ENCODE data around the gene UTS2B. TPM values are rescaled to one million over a fixed set of nuclear protein-coding genes. Genes with fewer than 3 reads are reported as not detected.
A peak's percentile ranks its signal among the peaks of the same experiment; 100 is the strongest.

The UTS2B gene
- total RNA-seq, 2 experiments from 2014 or later, result not detected

DNA sequence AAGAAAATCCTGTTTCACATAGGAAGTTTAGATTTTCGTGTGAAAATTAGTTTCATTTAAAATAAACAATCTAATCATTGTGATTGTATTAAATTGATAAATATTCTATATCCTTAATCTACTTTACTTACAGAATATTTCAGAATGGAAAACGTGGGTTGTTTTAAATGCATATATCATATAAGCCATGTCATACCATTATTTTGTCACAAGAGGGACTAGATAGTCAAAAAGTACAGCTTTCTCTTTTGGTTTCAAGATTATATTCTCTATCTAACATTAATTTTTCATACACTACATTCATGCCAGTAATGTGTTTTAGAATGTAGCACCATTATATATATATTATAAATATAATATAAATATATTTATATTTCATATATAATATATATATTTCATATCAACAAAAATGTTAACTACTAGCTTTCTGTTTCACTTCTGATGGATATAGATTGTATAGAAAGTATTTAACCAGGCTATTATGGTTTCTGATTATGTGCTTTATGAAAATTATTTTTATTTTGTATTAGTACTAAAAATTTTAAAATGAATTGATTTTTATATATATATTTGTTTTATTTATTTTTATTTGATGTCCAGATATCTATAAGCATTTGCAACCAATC is 86.0 kb downstream of the UTS2B start:
- H3K4me1 Mint-ChIP-seq (ENCODE audit: low read depth), result peaks cover 11% of the 10 kb centered on the region
- no peak overlapping the region for H3K27ac Mint-ChIP-seq
- DNase-seq, result peak in 2 of 14 experiments; percentile 7 to 15
- no peak overlapping the region for H3K4me3 ChIP-seq (ENCODE audit: low read length)
- no peak overlapping the region for H3K27ac ChIP-seq (ENCODE audit: low read depth in 1 of 2, low read length in 2 of 2)
- TF ChIP-seq CTCF (IDR thresholded peaks at IDR 0.05), result peak; percentile 26
- no peaks in the 10 kb centered on the region for H3K36me3 ChIP-seq (ENCODE audit: insufficient read depth, low read length)
- ChIA-PET CTCF (no interaction called here), POLR2A (no interaction called here)
- intact Hi-C loops (cut with DNase I, micrococcal nuclease), result loop anchor here in 1 of 2 experiments (10.0 kb wide), 2 partner anchors 140 to 1200 kb away; no protein-coding TSS in a partner anchor
- H3K9me3 Mint-ChIP-seq, result no peaks in the 10 kb centered on the region
- no peak for ATAC-seq (ENCODE audit: poor library complexity)
- H3K4me1 ChIP-seq (ENCODE audit: insufficient read depth, low read length), result no peaks in the 10 kb centered on the region
- no peaks in the 10 kb centered on the region for H3K27me3 ChIP-seq (ENCODE audit: control insufficient read depth in 1 of 2, insufficient read depth in 2 of 2, low read length in 2 of 2)
- H3K9me3 ChIP-seq (ENCODE audit: control insufficient read depth in 1 of 2, insufficient read depth in 1 of 2, low read length in 2 of 2), result no peaks in the 10 kb centered on the region
- no peak overlapping the region for H3K4me3 Mint-ChIP-seq
- no peaks in the 10 kb centered on the region for H3K36me3 Mint-ChIP-seq (ENCODE audit: low read depth)
- H3K27me3 Mint-ChIP-seq, result no peaks in the 10 kb centered on the region

- Histone ChIP-seq H3K27ac (ENCODE audit: low read depth in 1 of 2, low read length in 2 of 2) (no peak overlapping the region), H3K9me3 (ENCODE audit: control insufficient read depth in 1 of 2, insufficient read depth in 1 of 2, low read length in 2 of 2) (no peaks in the 10 kb centered on the region), H3K36me3 (ENCODE audit: insufficient read depth, low read length) (no peaks in the 10 kb centered on the region), H3K4me3 (ENCODE audit: low read length) (no peak overlapping the region), H3K27me3 (ENCODE audit: control insufficient read depth in 1 of 2, insufficient read depth in 2 of 2, low read length in 2 of 2) (no peaks in the 10 kb centered on the region), H3K4me1 (ENCODE audit: insufficient read depth, low read length) (no peaks in the 10 kb centered on the region)
- H3K4me3 Mint-ChIP-seq, result no peak overlapping the region
- H3K9me3 Mint-ChIP-seq, result no peaks in the 10 kb centered on the region
- POLR2A ChIA-PET, result interaction anchor here (0.6 kb wide), 1 partner anchor 23 kb away, joined by 3 read pairs; no protein-coding TSS in a partner anchor
- ATAC-seq (ENCODE audit: poor library complexity) (no peak), DNase-seq (no peak)
- H3K27me3 Mint-ChIP-seq, result peaks cover 3% of the 10 kb centered on the region
- TF ChIP-seq CTCF (IDR thresholded peaks at IDR 0.05), result no peak
- H3K27ac Mint-ChIP-seq, result no peak overlapping the region
- intact Hi-C loops (cut with DNase I, micrococcal nuclease), result loop anchor here in 1 of 2 experiments (10.0 kb wide), 2 partner anchors 144 to 1204 kb away; no protein-coding TSS in a partner anchor
- H3K36me3 Mint-ChIP-seq (ENCODE audit: low read depth), result no peaks in the 10 kb centered on the region
- CTCF ChIA-PET, result no interaction called here
- H3K4me1 Mint-ChIP-seq (ENCODE audit: low read depth), result peaks cover 5% of the 10 kb centered on the region
Measured at GRCh38 chr3:191240486-191240885, 89.8 kb downstream of the UTS2B start.

- H3K27ac ChIP-seq (ENCODE audit: low read depth in 1 of 2, low read length in 2 of 2), result no peak overlapping the region
- peaks cover 5% of the 10 kb centered on the region for H3K27me3 Mint-ChIP-seq
- H3K27ac Mint-ChIP-seq, result no peak overlapping the region
- H3K4me1 Mint-ChIP-seq (ENCODE audit: low read depth), result no peaks in the 10 kb centered on the region
- ChIA-PET CTCF (no interaction called here), POLR2A (no interaction called here)
- H3K27me3 ChIP-seq (ENCODE audit: control insufficient read depth in 1 of 2, insufficient read depth in 2 of 2, low read length in 2 of 2), result no peaks in the 10 kb centered on the region
- TF ChIP-seq CTCF (IDR thresholded peaks at IDR 0.05), result no peak
- ATAC-seq (ENCODE audit: poor library complexity) (no peak), DNase-seq (no peak)
- no peaks in the 10 kb centered on the region for H3K36me3 ChIP-seq (ENCODE audit: insufficient read depth, low read length)
- no peak overlapping the region for H3K4me3 ChIP-seq (ENCODE audit: low read length)
- H3K9me3 ChIP-seq (ENCODE audit: control insufficient read depth in 1 of 2, insufficient read depth in 1 of 2, low read length in 2 of 2), result no peaks in the 10 kb centered on the region
- no peaks in the 10 kb centered on the region for H3K4me1 ChIP-seq (ENCODE audit: insufficient read depth, low read length)
- intact Hi-C loops (cut with DNase I, micrococcal nuclease), result loop anchor here in 1 of 2 experiments (10.0 kb wide), 2 partner anchors 145 to 1205 kb away; no protein-coding TSS in a partner anchor
- no peaks in the 10 kb centered on the region for H3K36me3 Mint-ChIP-seq (ENCODE audit: low read depth)
- no peaks in the 10 kb centered on the region for H3K9me3 Mint-ChIP-seq
- H3K4me3 Mint-ChIP-seq, result no peak overlapping the region
Measured at GRCh38 chr3:191239407-191240031, 90.8 kb downstream of the UTS2B start.

Data from CD4-positive, alpha-beta T cell (primary cell).